Prostate gland (tissue), 2 donors: ENCODE data around the gene GRID2.

Experiments used
- POLR2A ChIP-seq: fragments of 450-650 bp; IDR thresholded peaks from one replicate; pipeline ENCODE4 v1.6.1; 2016; ENCODE audit warnings: antibody characterized with exemption, mild to moderate bottlenecking
- POLR2AphosphoS5 ChIP-seq: sonication (generic); formaldehyde crosslinking; IDR thresholded peaks from one replicate; pipeline ENCODE4 v1.6.1; 2017; ENCODE audit warnings: antibody characterized with exemption
- TF ChIP-seq, protein P1 (sequence below), 4 experiments: fragments of 200-600 bp in 2 of 4; fragments of 450-650 bp in 2 of 4; sonication (generic) in 2 of 4; IDR thresholded peaks; 1 replicate in 3 of 4; 2 replicates in 1 of 4; pipeline ENCODE4 v1.5.1; 2016 to 2019; ENCODE audit warnings: antibody characterized with exemption in 4 of 4, mild to moderate bottlenecking in 2 of 4, moderate library complexity in 2 of 4

GRCh38 chr4:92279296-92279695, 24.5 kb upstream of the GRID2 start:
- TF ChIP-seq, protein P1, sequence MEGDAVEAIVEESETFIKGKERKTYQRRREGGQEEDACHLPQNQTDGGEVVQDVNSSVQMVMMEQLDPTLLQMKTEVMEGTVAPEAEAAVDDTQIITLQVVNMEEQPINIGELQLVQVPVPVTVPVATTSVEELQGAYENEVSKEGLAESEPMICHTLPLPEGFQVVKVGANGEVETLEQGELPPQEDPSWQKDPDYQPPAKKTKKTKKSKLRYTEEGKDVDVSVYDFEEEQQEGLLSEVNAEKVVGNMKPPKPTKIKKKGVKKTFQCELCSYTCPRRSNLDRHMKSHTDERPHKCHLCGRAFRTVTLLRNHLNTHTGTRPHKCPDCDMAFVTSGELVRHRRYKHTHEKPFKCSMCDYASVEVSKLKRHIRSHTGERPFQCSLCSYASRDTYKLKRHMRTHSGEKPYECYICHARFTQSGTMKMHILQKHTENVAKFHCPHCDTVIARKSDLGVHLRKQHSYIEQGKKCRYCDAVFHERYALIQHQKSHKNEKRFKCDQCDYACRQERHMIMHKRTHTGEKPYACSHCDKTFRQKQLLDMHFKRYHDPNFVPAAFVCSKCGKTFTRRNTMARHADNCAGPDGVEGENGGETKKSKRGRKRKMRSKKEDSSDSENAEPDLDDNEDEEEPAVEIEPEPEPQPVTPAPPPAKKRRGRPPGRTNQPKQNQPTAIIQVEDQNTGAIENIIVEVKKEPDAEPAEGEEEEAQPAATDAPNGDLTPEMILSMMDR (IDR thresholded peaks at IDR 0.05), result no peak
- TF ChIP-seq POLR2AphosphoS5, result no peak
- no peak for TF ChIP-seq POLR2A
